ENCODE results near the gene ERI2. TPM values are rescaled to one million over a fixed set of nuclear protein-coding genes. Genes with fewer than 3 reads are reported as not detected.

ERI2 gene
- total RNA-seq, 2 donors from 2014 or later = 18.7 TPM

- H3K27ac ChIP-seq (ENCODE audit: low read depth, low read length) = no peak overlapping the region
- no peak overlapping the region for H3K9ac ChIP-seq (ENCODE audit: extremely low read depth, low read length, poor library complexity, severe bottlenecking)
- no peak overlapping the region for H3K4me3 Mint-ChIP-seq
These were observed 14.2 kb downstream of the ERI2 start for GRCh38 chr16:20791923-20792612.

DNA sequence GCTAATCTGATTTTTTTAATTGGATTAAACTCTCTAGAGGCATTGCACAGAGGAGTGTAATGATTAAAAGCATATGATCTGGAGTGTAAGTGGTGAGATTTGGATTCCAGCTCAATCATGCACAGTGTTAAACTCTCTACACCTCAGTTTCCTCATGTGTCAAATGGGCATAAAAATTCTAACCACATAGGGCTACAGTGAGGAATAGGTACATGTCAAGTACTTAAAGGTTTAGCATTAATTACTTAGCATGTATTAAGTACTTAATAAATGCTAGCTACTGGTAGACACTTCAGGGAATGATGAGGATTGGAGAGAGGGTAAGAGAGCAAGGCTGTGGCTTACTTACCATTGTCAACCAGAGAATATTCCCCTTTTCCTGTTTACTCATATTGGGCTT lies 17.1 kb downstream of the ERI2 start:
- Histone ChIP-seq H3K9ac (ENCODE audit: extremely low read depth, low read length, poor library complexity, severe bottlenecking) (no peak overlapping the region), H3K4me3 (ENCODE audit: low read length) (no peak overlapping the region), H3K27me3 (ENCODE audit: control insufficient read depth, insufficient read depth, low read length, poor library complexity, severe bottlenecking) (no peaks in the 10 kb centered on the region), H3K4me1 (ENCODE audit: control insufficient read depth, insufficient read depth, low read length) (peaks cover 7% of the 10 kb centered on the region), H3K36me3 (ENCODE audit: control insufficient read depth, insufficient read depth, low read length) (no peaks in the 10 kb centered on the region), H3K27ac (ENCODE audit: low read depth, low read length) (no peak overlapping the region), H3K9me3 (ENCODE audit: control insufficient read depth, low read length) (no peaks in the 10 kb centered on the region)
- Mint-ChIP-seq H3K27me3 (ENCODE audit: insufficient read depth) (no peaks in the 10 kb centered on the region), H3K9me3 (no peaks in the 10 kb centered on the region), H3K4me3 (no peak overlapping the region), H3K36me3 (ENCODE audit: low read depth) (no peaks in the 10 kb centered on the region), H3K27ac (no peak overlapping the region), H3K4me1 (peaks cover 11% of the 10 kb centered on the region)
- no peak for TF ChIP-seq CTCF (conservative IDR thresholded peaks at IDR 0.05)
- DNase-seq = no peak

More at GRCh38 chr16:20791923-20792612, 14.2 kb downstream of the ERI2 start:
- no peaks in the 10 kb centered on the region for H3K9me3 ChIP-seq (ENCODE audit: control insufficient read depth, low read length)
- H3K36me3 ChIP-seq (ENCODE audit: control insufficient read depth, insufficient read depth, low read length) = no peaks in the 10 kb centered on the region
- H3K27ac Mint-ChIP-seq = no peak overlapping the region
- H3K36me3 Mint-ChIP-seq (ENCODE audit: low read depth) = no peaks in the 10 kb centered on the region
- no peaks in the 10 kb centered on the region for H3K27me3 Mint-ChIP-seq (ENCODE audit: insufficient read depth)
- peaks cover 11% of the 10 kb centered on the region for H3K4me1 Mint-ChIP-seq
- peaks cover 7% of the 10 kb centered on the region for H3K4me1 ChIP-seq (ENCODE audit: control insufficient read depth, insufficient read depth, low read length)
- H3K4me3 ChIP-seq (ENCODE audit: low read length) = no peak overlapping the region
- H3K9me3 Mint-ChIP-seq = no peaks in the 10 kb centered on the region
- no peaks in the 10 kb centered on the region for H3K27me3 ChIP-seq (ENCODE audit: control insufficient read depth, insufficient read depth, low read length, poor library complexity, severe bottlenecking)
- DNase-seq = no peak
- 93 to 96% methylated on average over 5 of the region's 5 CpGs for WGBS, 2 experiments (ENCODE audit: insufficient coverage in 1 of 2, insufficient read length in 1 of 2)
- TF ChIP-seq CTCF (conservative IDR thresholded peaks at IDR 0.05) = no peak

- DNase-seq = no peak
- Mint-ChIP-seq H3K27ac (no peak overlapping the region), H3K27me3 (ENCODE audit: insufficient read depth) (no peaks in the 10 kb centered on the region), H3K36me3 (ENCODE audit: low read depth) (no peaks in the 10 kb centered on the region), H3K4me1 (no peaks in the 10 kb centered on the region), H3K9me3 (no peaks in the 10 kb centered on the region), H3K4me3 (no peak overlapping the region)
- TF ChIP-seq CTCF (conservative IDR thresholded peaks at IDR 0.05) = no peak
- no peak overlapping the region for H3K27ac ChIP-seq (ENCODE audit: low read depth, low read length)
- peaks cover 4% of the 10 kb centered on the region for H3K4me1 ChIP-seq (ENCODE audit: control insufficient read depth, insufficient read depth, low read length)
- H3K9ac ChIP-seq (ENCODE audit: extremely low read depth, low read length, poor library complexity, severe bottlenecking) = no peak overlapping the region
- H3K27me3 ChIP-seq (ENCODE audit: control insufficient read depth, insufficient read depth, low read length, poor library complexity, severe bottlenecking) = no peaks in the 10 kb centered on the region
- H3K36me3 ChIP-seq (ENCODE audit: control insufficient read depth, insufficient read depth, low read length) = no peaks in the 10 kb centered on the region
- no peak overlapping the region for H3K4me3 ChIP-seq (ENCODE audit: low read length)
- H3K9me3 ChIP-seq (ENCODE audit: control insufficient read depth, low read length) = no peaks in the 10 kb centered on the region
These were observed 22.1 kb downstream of the ERI2 start for GRCh38 chr16:20784204-20784603.

Data from endodermal cell (in vitro differentiated cells).